Esophagus muscularis mucosa (tissue), 4 donors: ENCODE results near the gene ATP1A4. TPM values are rescaled to one million over a fixed set of nuclear protein-coding genes. Genes with fewer than 3 reads are reported as not detected.

Source experiments
- DNase-seq: peaks from one replicate; pipeline ENCODE4 v3.0.0-alpha.2; 2017; ENCODE audit errors: extremely low spot score
- H3K27ac ChIP-seq, 4 donors: fragments of 200-600 bp; sonication (generic); replicated peaks in 1 of 4; 1 replicate in 3 of 4; 2 replicates in 1 of 4; pipeline ENCODE4 v1.5.1; 2016 to 2019; ENCODE audit warnings: mild to moderate bottlenecking in 1 of 4
- H3K27me3 ChIP-seq, 4 donors: fragments of 200-600 bp; sonication (generic); one replicate each; pipeline versions ENCODE4 v1.5.1 to v1.6.0; 2016 to 2019
- H3K36me3 ChIP-seq, 4 donors: fragments of 200-600 bp; sonication (generic); one replicate each; pipeline ENCODE4 v1.5.1; 2016 to 2019
- H3K4me1 ChIP-seq, 4 donors: fragments of 200-600 bp; sonication (generic); one replicate each; pipeline ENCODE4 v1.5.1; 2016 to 2019
- H3K4me3 ChIP-seq, 4 donors: fragments of 200-600 bp; sonication (generic); 1 replicate in 2 of 4; 2 replicates in 2 of 4; pipeline ENCODE4 v1.5.1; 2016 to 2019; ENCODE audit warnings: mild to moderate bottlenecking in 4 of 4, moderate library complexity in 1 of 4
- H3K9me3 ChIP-seq, 4 donors: fragments of 200-600 bp; sonication (generic); 1 replicate in 3 of 4; 2 replicates in 1 of 4; pipeline ENCODE4 v1.5.1; 2016 to 2019
- CTCF ChIP-seq, 3 experiments: fragments of 200-600 bp in 2 of 3; fragments of 450-650 bp in 1 of 3; sonication (generic) in 2 of 3; IDR thresholded peaks; one replicate each; pipeline ENCODE4 v1.5.1; 2017 to 2019; ENCODE audit warnings: antibody characterized with exemption in 3 of 3, mild to moderate bottlenecking in 2 of 3, moderate library complexity in 1 of 3
- EP300 ChIP-seq: sonication (generic); formaldehyde crosslinking; IDR thresholded peaks from one replicate; pipeline ENCODE4 v1.6.1; 2017; ENCODE audit warnings: antibody characterized with exemption
- POLR2A ChIP-seq: fragments of 450-650 bp; IDR thresholded peaks from one replicate; pipeline ENCODE4 v1.6.1; 2017; ENCODE audit warnings: antibody characterized with exemption, moderate library complexity, mild to moderate bottlenecking, low read depth
- POLR2AphosphoS5 ChIP-seq, 2 donors: sonication (generic); formaldehyde crosslinking; IDR thresholded peaks; one replicate each; pipeline ENCODE4 v1.6.1; 2017; ENCODE audit warnings: antibody characterized with exemption in 2 of 2
- WGBS: methylation state at CpG from one replicate; pipeline ENCODE4 v1.1.5; 2018; 5-methylcytosine and 5-hydroxymethylcytosine counted together
- intact Hi-C: fragments of 100-400 bp; cut with DNase I; formaldehyde crosslinking; loops from one replicate; pipeline ENCODE4 v1.15.1; 2023
- total RNA-seq, 4 donors: library from RNA; depleted of rRNA; stranded (reverse); fragments of >200 nt; gene quantifications; one replicate each; pipeline versions ENCODE4 v1.1.0 to v1.2.1, GENCODE V29; 2016

The ATP1A4 gene
- total RNA-seq, 4 donors from 2014 or later: 0.17 to 2.1 (median 0.98) TPM; not detected in 1

GRCh38 chr1:160112357-160112756 lies 39.0 kb upstream of the ATP1A4 start:
- no peaks in the 10 kb centered on the region for H3K36me3 ChIP-seq
- no peak for DNase-seq
- H3K27me3 ChIP-seq: peaks cover 0 to 4% (median 0%) of the 10 kb centered on the region in 4 donors
- intact Hi-C loops: loop anchor here (5.0 kb wide), 1 partner anchor 40 kb away; the partner anchor contains the start of gene ATP1A4
- WGBS: 73% methylated on average over 12 of the region's 12 CpGs
- H3K4me1 ChIP-seq: peaks cover 28 to 69% (median 56%) of the 10 kb centered on the region in 4 donors
- no peaks in the 10 kb centered on the region for H3K9me3 ChIP-seq
- H3K4me3 ChIP-seq: no peak overlapping the region
- H3K27ac ChIP-seq: peak overlapping the region; percentile 6 to 95 (median 62)
- no peak for TF ChIP-seq POLR2A
- TF ChIP-seq CTCF (IDR thresholded peaks at IDR 0.05): no peak
- no peak for TF ChIP-seq POLR2AphosphoS5 (IDR thresholded peaks at IDR 0.05)
- no peak for TF ChIP-seq EP300

GRCh38 chr1:160113407-160113806 lies 38.0 kb upstream of the ATP1A4 start:
- 76% methylated on average over 8 of the region's 8 CpGs for WGBS
- no peak for DNase-seq
- Histone ChIP-seq H3K4me3 (no peak overlapping the region), H3K36me3 (no peaks in the 10 kb centered on the region), H3K4me1 (peaks cover 38 to 79% (median 66%) of the 10 kb centered on the region in 4 donors), H3K27ac (peak overlapping the region; percentile 85 to 95 (median 88)), H3K9me3 (no peaks in the 10 kb centered on the region), H3K27me3 (peaks cover 0 to 4% (median 0%) of the 10 kb centered on the region in 4 donors)
- TF ChIP-seq POLR2AphosphoS5 (IDR thresholded peaks at IDR 0.05): no peak
- TF ChIP-seq POLR2A: no peak
- TF ChIP-seq EP300: no peak
- TF ChIP-seq CTCF (IDR thresholded peaks at IDR 0.05): no peak
- intact Hi-C loops: loop anchor here (5.0 kb wide), 1 partner anchor 39 kb away; the partner anchor contains the start of gene ATP1A4

GRCh38 chr1:160114085-160114484 lies 37.3 kb upstream of the ATP1A4 start:
- TF ChIP-seq EP300 (no peak), POLR2AphosphoS5 (IDR thresholded peaks at IDR 0.05) (peak in 1 of 2 donors; percentile 8)
- intact Hi-C loops: loop anchor here (5.0 kb wide), 1 partner anchor 38 kb away; the partner anchor contains the start of gene ATP1A4
- no peak for DNase-seq
- Histone ChIP-seq H3K4me1 (peaks cover 43 to 80% (median 70%) of the 10 kb centered on the region in 4 donors), H3K4me3 (no peak overlapping the region), H3K27ac (peak overlapping the region; percentile 85 to 95 (median 88)), H3K36me3 (no peaks in the 10 kb centered on the region), H3K9me3 (no peaks in the 10 kb centered on the region), H3K27me3 (peaks cover 0 to 4% (median 0%) of the 10 kb centered on the region in 4 donors)
- WGBS: 53% methylated on average over 4 of the region's 4 CpGs

GRCh38 chr1:160115545-160116282 lies 35.7 kb upstream of the ATP1A4 start, which contains the start of gene ATP1A2:
TSS of gene ATP1A2 (plus strand) at chr1:160115759. CDS start at chr1:160115862, 103 bp downstream.
- Histone ChIP-seq H3K27me3 (peaks cover 0 to 4% (median 0%) of the 10 kb centered on the region in 4 donors), H3K9me3 (no peaks in the 10 kb centered on the region), H3K4me3 (peak within 1 kb of the TSS; percentile 52 to 70 (median 60)), H3K36me3 (peaks cover 0 to 3% (median 2%) of the 10 kb centered on the region in 4 donors), H3K27ac (peak within 1 kb of the TSS; percentile 85 to 95 (median 88)), H3K4me1 (peaks cover 46 to 87% (median 77%) of the 10 kb centered on the region in 4 donors)
- WGBS: 29% methylated on average over 13 of the region's 16 CpGs
- DNase-seq: no peak
- intact Hi-C loops: no loop called here
- TF ChIP-seq CTCF (IDR thresholded peaks at IDR 0.05): no peak
- peak; percentile 72 for TF ChIP-seq POLR2A
- TF ChIP-seq POLR2AphosphoS5 (IDR thresholded peaks at IDR 0.05): peak; percentile 61 to 93
- TF ChIP-seq EP300: no peak
